Lower leg skin (tissue), 3 donors: Measurements from ENCODE around the gene DROSHA.

ENCODE experiments used
- POLR2A ChIP-seq, 2 donors: fragments of 450-650 bp; IDR thresholded peaks; one replicate each; pipeline ENCODE4 v1.6.1; 2016 to 2017; ENCODE audit warnings: antibody characterized with exemption in 2 of 2, mild to moderate bottlenecking in 1 of 2, moderate library complexity in 1 of 2
- TF ChIP-seq, protein P1 (sequence below), 3 donors: fragments of 450-650 bp; IDR thresholded peaks; one replicate each; pipeline ENCODE4 v1.5.1; 2016; ENCODE audit warnings: antibody characterized with exemption in 3 of 3, mild to moderate bottlenecking in 3 of 3, moderate library complexity in 2 of 3

DNA sequence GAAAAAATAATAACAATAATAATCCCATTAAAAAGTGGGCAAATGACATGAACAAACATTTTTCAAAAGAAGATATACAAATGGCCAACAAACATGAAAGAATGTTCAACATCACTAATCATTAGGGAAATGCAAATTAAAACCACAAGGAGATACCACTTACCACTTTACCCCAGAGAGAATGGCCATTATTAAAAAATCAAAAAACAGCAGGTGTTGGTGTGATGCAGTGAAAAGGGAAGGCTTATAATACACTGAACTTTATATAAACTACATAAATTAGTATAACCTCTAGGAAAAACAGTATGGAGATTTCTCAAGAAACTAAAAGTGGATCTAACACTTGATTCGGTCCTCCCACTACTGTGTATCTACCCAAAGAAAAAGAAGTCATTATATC is 81.9 kb downstream of the DROSHA start:
- TF ChIP-seq, protein P1, sequence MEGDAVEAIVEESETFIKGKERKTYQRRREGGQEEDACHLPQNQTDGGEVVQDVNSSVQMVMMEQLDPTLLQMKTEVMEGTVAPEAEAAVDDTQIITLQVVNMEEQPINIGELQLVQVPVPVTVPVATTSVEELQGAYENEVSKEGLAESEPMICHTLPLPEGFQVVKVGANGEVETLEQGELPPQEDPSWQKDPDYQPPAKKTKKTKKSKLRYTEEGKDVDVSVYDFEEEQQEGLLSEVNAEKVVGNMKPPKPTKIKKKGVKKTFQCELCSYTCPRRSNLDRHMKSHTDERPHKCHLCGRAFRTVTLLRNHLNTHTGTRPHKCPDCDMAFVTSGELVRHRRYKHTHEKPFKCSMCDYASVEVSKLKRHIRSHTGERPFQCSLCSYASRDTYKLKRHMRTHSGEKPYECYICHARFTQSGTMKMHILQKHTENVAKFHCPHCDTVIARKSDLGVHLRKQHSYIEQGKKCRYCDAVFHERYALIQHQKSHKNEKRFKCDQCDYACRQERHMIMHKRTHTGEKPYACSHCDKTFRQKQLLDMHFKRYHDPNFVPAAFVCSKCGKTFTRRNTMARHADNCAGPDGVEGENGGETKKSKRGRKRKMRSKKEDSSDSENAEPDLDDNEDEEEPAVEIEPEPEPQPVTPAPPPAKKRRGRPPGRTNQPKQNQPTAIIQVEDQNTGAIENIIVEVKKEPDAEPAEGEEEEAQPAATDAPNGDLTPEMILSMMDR (IDR thresholded peaks at IDR 0.05): no peak
- no peak for TF ChIP-seq POLR2A (IDR thresholded peaks at IDR 0.05)
